Mesenteric fat pad (tissue), 1 donor: ENCODE measurements around the gene TRIM7. TPM values are rescaled to one million over a fixed set of nuclear protein-coding genes. Genes with fewer than 3 reads are reported as not detected.
"Not testable (repeated sequence)": the region's sequence is repeated elsewhere in the genome, so short reads cannot be mapped to it uniquely, and the experiment has no call there.

ENCODE experiments used
- DNase-seq: peaks from one replicate; pipeline ENCODE4 v3.0.0-alpha.2; 2020; ENCODE audit warnings: low spot score
- total RNA-seq: library from RNA; stranded (reverse); fragmentation: NEBNext Ultra II Directional; extraction: Animal tissue kit (Norgen Biotek cat#: 25700); gene quantifications from one replicate; pipeline ENCODE4 v1.2.1, GENCODE V29; 2021
- donor health status: DM: yes; HTN: yes; CAD: no.

The TRIM7 gene
- total RNA-seq, 1 donor from 2014 or later, result 3.0 TPM

- DNase-seq, result not testable (repeated sequence)
Measured at GRCh38 chr5:181214249-181214648, 9.3 kb upstream of the TRIM7 start.

DNA sequence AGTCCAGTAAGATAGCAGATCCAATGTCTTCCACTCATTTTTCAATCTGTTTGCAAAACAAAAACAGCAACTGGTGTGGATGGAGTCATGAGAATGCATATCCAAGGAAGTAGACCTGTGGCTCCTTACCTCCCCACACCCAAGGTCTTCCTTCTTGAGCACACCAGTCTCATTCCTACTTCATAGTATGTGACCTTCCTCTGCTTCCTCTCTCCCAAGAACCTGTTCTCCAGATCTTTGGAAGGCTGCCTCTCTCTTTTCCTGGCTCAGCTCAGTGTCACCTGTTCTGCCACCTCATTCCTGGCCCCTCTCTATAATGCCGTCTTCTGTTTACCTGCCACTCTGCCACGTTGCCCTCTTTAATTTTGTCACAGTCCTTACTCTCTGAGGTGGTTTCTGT lies 7.9 kb upstream of the TRIM7 start:
- DNase-seq, result no peak

- DNase-seq, result no peak
Measured at GRCh38 chr5:181212080-181212479, 7.1 kb upstream of the TRIM7 start.

GRCh38 chr5:181211208-181211607 lies 6.2 kb upstream of the TRIM7 start:
- no peak for DNase-seq

- not testable (repeated sequence) for DNase-seq
Measured at GRCh38 chr5:181210698-181211097, 5.7 kb upstream of the TRIM7 start.

DNA sequence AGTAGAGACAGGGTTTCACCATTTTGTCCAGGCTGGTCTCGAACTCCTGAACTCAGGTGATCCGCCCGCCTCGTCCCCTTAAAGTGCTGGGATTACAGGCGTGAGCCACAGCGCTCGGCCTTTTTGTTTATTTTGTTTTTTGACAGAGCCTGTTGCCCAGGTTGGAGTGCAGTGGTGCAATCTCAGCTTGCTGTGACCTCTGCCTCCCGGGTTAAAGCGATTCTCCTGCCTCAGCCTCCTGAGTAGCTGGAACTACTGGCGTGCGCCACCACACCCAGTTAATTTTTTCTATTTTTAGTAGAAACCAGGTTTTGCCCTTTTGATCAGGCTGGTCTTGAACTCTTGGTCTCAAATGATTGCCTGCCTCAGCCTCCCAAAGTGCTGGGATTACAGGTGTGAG lies 5.2 kb upstream of the TRIM7 start:
- not testable (repeated sequence) for DNase-seq

DNA sequence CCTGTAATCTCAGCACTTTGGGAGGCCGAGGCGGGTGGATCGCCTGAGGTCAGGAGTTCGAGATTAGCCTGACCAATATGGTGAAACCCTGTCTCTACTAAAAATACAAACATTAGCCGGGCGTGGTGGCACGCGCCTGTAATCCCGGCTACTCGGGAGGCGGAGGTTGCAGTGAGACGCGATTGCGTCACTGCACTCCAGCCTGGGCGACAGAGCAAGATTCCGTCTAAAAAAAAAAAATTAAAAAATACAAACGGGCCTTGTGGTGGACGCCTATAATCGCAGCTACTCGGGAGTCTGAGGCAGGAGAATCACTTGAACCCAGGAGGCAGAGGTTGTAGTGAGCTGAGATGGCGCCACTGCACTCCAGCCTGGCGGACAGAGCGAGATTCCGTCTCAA lies 4.0 kb upstream of the TRIM7 start:
- DNase-seq, result not testable (repeated sequence)

- no peak for DNase-seq
Measured at GRCh38 chr5:181207960-181208253, 2.9 kb upstream of the TRIM7 start.

DNA sequence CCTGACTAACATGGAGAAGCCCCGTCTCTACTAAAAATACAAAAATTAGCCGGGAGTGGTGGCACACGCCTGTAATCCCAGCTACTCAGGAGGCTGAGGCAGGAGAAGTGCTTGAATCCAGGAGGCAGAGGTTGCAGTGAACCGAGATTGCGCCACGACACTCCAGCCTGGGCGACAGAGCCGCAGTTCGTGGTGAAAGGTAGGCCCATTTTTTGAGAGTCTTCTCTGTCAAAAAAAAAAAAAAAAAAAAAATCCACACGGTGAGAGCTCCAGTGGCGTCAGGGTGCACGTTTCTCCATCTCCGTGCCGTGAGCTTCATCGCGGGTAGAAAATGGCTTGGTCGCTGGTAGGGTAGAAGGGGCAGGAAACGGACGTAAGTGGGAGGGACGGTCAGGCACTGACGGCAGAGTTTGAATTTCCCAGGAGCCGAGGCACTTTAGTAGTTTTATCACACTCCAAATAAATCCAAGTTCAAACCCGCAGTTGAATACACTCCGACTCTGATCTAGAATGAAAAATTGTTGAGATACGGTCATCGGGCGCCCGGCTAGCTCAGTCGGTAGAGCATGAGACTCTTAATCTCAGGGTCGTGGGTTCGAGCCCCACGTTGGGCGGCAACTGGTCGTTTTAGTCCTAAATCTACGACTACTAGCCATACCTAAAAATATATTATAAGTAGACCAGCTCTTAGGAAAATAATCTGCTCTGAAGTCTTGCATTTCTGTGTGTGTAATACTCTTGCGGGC lies 2.4 kb upstream of the TRIM7 start:
- DNase-seq, result no peak

DNA sequence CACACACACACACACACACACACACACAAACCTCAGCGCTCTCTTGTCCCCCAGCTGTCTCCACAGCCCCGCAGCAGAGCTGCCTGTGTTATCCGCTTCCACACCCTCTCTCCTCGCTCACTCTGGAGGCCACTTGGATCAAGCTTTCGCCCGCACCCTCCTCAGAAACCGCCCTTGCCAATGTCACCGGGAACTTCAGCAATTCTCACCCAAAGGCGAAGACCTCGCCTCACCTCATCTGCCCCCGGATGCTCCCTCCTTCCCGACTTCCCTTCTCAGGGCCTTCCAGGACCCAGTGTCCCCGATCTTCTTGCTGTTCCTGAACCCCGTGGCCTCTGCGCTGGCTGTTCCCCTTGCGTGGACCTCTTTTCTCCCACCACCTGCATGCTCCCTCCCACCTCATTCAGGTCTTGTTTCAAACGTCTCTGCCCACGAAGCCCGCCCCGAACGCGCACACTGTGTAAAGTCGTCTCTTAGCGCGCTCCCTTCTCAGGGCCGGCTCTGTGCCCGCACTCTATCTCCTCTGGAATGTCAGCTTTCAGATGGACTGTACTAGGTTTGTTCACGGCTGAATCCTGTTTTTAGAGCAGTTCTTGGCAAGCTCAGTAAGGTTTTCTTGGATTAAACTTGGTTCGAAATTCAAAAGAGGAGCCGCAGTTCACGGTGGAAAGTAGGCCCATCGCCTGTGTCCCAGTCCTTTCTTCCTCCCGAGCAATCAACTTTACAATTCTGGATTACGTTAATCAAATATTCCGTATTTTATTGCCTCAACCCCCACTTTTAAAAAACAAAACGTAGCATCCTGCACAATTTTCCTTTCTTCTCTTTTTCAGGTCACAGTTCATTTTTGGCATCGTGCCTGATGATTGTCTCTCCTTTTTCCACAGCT lies 1.0 kb upstream of the TRIM7 start:
- DNase-seq, result no peak

- DNase-seq, result no peak
Measured at GRCh38 chr5:181204113-181204825, 727 bp downstream of the TRIM7 start.

DNA sequence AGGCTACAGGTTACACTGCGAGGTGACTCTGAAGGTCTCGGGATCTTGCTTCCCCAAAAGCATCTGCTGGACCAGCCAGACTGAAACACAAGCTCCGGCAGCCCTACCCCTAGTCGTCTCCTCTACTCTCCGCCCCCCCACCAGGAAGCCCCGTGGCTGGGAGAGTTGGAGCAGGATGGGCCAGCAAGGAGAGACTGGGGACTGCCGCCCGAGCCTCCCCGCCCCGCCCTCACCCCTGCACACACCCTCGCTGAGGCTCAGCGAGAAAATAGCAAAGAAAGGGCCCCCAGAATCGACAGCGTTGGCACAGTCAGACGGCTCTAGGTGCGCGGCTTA lies 1.3 kb downstream of the TRIM7 start:
- no peak for DNase-seq

DNA sequence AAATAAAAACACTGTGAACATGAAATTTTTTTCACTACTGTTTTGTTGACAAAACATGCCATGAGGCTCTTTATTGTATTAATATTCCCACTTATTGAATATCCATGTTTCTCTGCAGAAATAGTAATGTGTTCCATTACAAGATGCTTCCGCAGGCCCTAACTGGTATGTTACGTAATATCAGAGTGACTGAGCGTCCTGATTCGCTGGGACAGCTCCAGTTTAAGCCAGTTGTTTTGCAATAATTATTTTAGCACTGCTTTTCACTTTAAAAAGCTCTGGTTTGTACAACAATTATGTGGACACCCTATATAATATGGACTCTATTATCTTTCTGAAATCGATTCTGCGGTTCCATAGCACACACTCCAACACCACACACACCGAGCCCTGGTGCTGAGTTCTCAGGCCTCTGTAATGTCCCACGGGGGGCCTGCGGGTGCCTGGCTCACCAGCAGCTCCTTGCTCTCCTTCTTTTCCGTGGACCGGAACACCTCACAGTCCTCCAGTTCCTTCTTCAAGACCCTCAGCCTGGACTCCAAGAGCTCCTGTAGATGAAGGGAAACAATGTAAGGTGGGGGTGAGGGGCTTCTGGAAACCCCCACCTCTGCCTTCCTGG lies 1.8 kb downstream of the TRIM7 start:
- DNase-seq, result no peak

GRCh38 chr5:181200816-181201215 lies 4.2 kb downstream of the TRIM7 start:
- no peak for DNase-seq

GRCh38 chr5:181199881-181200638 lies 4.9 kb downstream of the TRIM7 start:
- DNase-seq, result no peak

DNA sequence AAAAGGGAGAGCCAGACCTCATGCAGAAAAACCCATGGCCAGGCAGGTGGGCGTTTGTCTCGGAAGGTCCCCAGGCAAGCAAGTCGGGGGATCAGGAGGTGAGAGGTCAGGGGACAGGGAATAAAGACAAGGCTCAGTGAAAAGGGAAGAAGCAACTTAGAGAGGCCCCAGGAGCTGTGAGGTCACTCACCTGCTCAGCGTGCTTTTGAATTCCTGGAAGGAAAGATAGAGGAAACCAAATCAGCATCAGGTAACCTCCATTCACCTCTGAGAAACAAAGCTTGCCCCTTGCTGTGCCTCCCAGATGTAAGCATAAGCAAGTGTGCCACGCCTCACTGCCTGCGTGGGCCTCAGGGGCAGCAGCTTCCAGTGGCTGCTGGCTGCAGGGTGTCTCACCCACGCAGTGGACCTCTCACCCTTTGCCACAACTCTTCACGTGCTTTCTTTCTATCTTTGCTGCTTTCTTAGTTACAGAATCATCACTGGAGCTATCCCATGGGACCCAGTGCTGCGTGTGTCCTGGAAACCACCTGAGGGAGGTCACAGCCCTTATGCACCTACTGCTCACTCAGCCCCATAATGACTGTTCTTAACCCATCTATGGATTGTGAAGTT lies 6.0 kb downstream of the TRIM7 start:
- DNase-seq, result no peak

GRCh38 chr5:181198106-181198685 lies 6.8 kb downstream of the TRIM7 start:
- no peak for DNase-seq

- DNase-seq, result no peak
Measured at GRCh38 chr5:181197326-181197951, 7.6 kb downstream of the TRIM7 start.

DNA sequence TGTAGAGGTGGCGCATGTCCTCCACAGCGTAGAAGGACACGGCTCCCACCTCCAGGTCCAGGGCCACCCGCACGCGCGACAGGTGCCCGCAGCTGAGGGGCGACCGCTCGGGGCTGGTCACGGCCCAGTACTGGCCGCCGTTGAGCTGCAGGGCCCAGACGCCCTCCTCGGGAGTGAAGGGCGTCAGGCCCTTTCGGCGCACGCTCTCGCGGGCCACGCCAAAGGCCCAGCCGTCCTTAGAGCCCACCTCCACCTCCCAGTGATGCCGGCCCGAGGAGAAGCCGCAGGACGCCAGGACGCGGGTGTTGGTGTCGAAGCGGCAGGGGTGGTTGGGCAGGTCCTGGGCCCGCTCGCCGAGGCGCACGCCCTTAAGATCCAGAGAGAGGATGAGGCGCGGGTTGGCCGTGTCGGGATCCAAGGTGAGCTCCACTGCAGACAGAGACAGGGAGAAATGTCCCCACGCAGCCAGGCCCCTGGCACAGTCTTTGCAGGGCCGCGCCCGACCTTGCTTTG lies 9.7 kb downstream of the TRIM7 start:
- no peak for DNase-seq
